AG09309 (cell line): Measurements from ENCODE around the gene OR5B21.

Experiments used
- DNase-seq: peaks from one replicate; pipeline ENCODE4 v3.0.0-alpha.2; 2010; ENCODE audit warnings: low read depth
- H3K4me3 ChIP-seq: 2 replicates; pipeline ENCODE4 v1.5.1; 2011; ENCODE audit warnings: mild to moderate bottlenecking, low read depth, low read length, moderate library complexity; ENCODE audit not compliant: control insufficient read depth
- TF ChIP-seq, protein P1 (sequence below): IDR thresholded peaks from 2 replicates; pipeline ENCODE4 v1.5.1; 2011; ENCODE audit warnings: mild to moderate bottlenecking, low read depth, low read length, inconsistent platforms; ENCODE audit not compliant: insufficient read depth, control insufficient read depth; ENCODE audit errors: missing control alignments

OR5B21 gene

DNA sequence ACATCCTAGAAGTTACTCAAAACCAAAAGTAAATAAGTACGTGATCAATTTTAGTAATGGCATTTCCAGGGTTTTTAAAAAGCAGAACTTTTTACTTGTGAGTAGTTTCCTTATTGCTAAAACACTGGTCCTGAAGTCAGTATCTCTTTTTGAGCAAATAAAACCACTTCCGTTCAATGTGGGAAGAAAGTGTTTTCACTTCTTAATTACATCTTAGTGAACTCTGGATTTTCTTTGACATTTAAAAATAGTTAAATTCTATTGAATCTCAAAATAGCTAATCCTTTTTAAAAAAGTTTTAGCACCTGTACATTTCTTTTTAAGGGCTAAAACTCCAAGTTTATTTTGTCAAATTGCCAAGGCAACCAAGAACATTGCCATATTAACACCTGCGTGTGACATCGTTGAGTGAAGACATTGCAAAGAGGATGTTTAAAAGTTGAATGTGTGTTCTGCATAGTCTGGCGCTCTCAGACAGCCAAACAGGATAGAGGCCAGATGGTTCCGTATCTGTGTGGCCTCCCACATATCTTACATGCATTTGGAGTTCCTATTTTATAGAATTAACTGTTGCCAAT lies 17.2 kb upstream of the OR5B21 start:
- TF ChIP-seq, protein P1, sequence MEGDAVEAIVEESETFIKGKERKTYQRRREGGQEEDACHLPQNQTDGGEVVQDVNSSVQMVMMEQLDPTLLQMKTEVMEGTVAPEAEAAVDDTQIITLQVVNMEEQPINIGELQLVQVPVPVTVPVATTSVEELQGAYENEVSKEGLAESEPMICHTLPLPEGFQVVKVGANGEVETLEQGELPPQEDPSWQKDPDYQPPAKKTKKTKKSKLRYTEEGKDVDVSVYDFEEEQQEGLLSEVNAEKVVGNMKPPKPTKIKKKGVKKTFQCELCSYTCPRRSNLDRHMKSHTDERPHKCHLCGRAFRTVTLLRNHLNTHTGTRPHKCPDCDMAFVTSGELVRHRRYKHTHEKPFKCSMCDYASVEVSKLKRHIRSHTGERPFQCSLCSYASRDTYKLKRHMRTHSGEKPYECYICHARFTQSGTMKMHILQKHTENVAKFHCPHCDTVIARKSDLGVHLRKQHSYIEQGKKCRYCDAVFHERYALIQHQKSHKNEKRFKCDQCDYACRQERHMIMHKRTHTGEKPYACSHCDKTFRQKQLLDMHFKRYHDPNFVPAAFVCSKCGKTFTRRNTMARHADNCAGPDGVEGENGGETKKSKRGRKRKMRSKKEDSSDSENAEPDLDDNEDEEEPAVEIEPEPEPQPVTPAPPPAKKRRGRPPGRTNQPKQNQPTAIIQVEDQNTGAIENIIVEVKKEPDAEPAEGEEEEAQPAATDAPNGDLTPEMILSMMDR: no peak
- H3K4me3 ChIP-seq: no peak overlapping the region
- no peak for DNase-seq

DNA sequence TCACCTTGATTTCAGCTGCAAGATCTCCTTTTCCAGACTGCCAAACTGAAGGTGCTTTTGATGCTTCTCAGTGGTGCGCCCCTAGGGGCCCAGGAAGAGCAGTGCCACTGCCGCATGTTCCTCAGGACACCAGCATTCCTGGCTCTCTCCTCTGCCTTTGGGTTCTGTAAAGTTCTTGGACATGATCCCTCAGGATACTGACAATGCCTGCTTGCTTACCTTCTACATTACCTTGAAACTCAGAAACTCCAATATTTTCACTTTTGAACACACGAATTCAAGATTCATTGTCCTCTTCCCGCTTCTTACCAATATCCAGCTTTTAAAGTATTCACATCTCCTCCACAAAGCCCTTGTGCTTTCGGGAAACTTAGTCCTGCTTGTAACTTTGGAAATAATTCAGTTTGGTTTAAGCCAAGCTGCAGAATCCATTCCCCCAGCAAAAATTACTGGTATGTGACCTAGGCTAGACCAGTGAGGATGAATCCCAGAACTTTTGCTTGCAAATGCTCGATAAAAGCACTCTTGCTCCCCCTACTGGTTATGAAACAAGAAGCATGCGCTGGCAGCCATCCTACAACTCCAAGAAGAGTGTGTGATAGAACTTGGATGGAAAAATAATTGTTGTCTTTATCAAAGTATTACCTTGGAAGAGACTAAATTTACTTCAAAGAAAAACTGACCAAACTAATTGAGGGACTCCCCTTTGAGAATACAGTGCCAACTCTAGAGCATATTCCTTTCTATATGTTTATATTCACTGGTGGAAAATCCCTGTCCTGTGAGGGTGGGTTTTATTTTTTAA lies 16.5 kb upstream of the OR5B21 start:
- TF ChIP-seq, protein P1: peak; percentile 85
- peak; percentile 69 for DNase-seq

DNA sequence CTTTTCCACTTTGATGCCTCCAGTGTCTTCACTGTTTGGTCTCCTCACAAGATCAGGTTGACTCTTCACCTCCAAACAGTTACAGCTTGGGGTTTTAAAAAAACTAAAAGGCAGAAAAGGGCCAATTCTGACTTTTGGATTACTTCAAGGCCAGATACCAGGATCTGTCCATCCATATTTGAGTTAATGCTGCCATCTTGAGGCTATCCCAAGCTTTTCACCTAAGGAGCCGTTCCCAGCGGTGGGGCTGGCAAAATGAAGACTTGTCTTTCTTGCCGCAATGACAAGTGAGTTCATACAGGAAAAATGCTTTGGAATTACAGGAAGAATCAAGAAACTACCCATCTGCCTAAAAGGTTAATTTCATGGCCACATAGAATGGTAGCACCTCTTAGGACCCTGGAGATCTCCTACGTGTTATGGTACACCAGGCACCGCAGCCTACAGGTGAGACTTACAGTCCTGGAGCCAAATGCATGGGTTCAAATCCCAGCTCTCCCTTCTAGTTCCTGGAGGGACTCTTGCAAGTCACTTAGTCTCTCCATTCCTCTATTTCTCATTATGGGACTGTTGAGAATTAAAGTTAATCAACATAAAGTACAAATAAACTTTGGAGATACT lies 6.0 kb upstream of the OR5B21 start:
- TF ChIP-seq, protein P1: peak; percentile 72
- peak; percentile 42 for DNase-seq

More for the DNA sequence above, 16.5 kb upstream of the OR5B21 start:
- H3K4me3 ChIP-seq: no peak overlapping the region

DNA sequence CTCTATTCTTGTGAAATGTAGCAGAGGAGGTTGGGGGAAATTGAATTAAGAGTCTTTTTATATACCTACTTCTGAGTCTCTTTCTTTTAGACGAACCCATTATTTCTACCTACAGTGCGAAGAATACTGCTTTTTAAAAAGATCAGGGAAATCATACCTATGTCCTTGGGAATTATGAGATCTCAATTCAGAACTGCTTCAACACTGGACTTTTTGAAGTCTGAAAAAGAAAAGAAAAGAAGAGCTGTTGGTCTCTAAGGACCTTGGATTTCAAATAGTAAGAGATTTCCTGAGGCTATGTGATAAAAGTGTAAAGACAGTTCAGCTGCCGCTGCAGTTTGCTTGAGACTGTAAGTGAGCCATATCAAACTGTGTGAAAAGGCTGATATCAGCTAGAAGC lies 3.7 kb upstream of the OR5B21 start:
- TF ChIP-seq, protein P1: no peak
- DNase-seq: no peak
- H3K4me3 ChIP-seq: no peak overlapping the region

More for the DNA sequence above, 6.0 kb upstream of the OR5B21 start:
- H3K4me3 ChIP-seq: no peak overlapping the region

DNA sequence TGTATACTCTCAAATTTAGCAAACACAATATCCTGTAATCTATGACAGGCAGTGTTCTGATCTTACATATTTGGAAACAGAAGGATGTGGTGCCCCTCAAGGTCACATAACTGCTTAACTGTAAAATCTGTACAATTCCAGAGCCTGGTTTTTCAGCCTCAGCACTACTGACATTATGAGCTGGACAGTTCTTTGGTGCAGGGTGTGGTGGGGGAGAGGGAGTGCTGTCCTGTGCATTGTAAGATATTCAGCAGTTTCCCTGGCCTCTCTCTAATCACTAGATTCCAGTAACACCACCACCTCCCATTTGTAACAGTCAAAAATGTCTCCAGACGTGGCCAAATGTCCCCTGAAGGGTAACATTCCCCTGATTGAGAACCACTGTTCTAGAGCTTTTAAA lies 1.8 kb upstream of the OR5B21 start:
- TF ChIP-seq, protein P1: no peak
- no peak overlapping the region for H3K4me3 ChIP-seq
- DNase-seq: no peak

DNA sequence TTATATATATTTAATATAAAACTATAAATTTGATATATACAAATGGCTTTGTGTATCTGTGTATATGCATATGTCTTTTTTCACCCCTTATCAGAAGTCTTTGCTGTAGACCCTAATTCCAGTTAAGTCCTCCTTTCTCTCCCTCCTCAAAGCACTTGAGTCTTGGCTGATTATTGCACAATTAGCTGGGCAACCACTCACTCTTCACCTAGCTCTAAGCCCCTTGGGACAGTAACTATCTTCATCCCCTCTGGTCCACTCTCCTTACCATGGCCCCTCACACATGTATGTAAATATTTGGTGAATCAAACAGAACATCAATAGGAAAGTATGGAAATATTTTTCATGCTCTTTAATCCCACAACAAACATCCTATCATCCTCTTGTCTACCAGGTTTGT lies 909 bp upstream of the OR5B21 start:
- no peak for DNase-seq
- H3K4me3 ChIP-seq: no peak overlapping the region
- TF ChIP-seq, protein P1: no peak
